ENCODE data around the gene POLR2E.

DNA sequence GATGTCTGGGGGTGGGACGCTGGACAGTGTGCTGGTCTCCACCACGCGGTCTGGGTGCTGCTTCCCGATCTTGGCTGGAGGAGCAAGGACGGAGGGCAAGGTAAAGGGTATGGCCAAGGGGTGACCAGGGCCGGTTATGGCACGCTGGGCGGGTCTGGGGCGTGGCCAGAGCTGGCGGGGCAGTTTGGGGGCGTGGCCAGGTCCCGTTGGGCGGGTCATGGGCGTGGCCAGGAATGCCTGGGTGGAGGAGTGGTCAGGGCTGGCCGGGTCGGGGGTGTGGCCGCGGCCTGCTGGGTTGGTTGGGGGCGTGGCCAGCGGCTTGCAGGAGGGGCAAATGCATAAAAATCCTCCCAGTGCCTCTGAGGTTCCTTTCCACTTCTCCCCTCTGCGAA, 27.8 kb upstream of the POLR2E start:
- TF ChIP-seq POLR2A (IDR thresholded peaks at IDR 0.05) (no peak), POLR2AphosphoS5 (IDR thresholded peaks at IDR 0.05) (peak; percentile 52 to 87 (median 55))
- TF ChIP-seq, protein P1, sequence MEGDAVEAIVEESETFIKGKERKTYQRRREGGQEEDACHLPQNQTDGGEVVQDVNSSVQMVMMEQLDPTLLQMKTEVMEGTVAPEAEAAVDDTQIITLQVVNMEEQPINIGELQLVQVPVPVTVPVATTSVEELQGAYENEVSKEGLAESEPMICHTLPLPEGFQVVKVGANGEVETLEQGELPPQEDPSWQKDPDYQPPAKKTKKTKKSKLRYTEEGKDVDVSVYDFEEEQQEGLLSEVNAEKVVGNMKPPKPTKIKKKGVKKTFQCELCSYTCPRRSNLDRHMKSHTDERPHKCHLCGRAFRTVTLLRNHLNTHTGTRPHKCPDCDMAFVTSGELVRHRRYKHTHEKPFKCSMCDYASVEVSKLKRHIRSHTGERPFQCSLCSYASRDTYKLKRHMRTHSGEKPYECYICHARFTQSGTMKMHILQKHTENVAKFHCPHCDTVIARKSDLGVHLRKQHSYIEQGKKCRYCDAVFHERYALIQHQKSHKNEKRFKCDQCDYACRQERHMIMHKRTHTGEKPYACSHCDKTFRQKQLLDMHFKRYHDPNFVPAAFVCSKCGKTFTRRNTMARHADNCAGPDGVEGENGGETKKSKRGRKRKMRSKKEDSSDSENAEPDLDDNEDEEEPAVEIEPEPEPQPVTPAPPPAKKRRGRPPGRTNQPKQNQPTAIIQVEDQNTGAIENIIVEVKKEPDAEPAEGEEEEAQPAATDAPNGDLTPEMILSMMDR (IDR thresholded peaks at IDR 0.05 in 8 of 11, conservative IDR thresholded peaks at IDR 0.05 in 3 of 11): no peak
